GM18909 (cell line): ENCODE measurements around the gene NRG2.

ENCODE experiments used
- ATAC-seq: cut with Tn5 transposase; IDR thresholded peaks from one replicate; pipeline ENCODE4 v1.9.1; 2021; ENCODE audit warnings: mild to moderate bottlenecking; ENCODE audit not compliant: unreplicated experiment, poor library complexity

The NRG2 gene

DNA sequence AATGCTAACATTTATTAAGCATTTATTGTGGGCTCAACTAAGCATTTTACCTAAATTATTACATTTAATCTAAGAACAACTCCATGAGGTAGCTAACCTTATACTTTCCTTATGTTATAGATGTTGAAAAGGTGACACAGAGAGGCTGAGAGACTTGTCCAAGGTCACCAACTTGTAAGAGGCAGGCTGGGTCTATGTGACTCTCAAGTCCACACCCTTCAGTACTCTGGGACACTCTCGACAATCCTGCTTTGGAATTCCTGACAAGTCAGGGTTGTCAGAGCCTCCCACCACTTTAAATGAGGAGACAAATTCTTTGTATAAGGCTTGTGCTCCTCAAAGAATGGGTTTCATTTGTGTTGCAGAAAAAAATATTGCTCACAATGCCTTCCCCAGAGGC, 67.2 kb downstream of the NRG2 start:
- ATAC-seq, result no peak

DNA sequence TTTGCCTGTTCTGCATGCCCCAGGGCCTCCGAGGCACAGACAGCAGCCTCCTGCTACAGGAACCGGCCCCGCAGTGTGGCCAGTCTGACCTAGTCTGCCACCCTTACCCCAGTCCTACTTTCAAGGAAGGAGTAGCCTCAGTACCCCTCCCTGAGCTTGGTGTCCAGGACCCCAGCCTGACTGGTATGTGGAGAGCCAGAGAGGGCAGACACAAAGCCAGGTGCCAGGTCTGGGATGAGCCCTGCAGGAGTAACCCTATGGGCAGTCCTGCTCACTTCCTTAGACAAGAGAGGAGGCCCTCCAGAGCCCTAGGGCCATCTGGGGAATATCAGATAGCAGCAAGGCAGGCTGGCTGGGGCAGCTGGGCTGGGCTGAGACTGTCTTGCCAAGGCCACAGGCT, 67.8 kb downstream of the NRG2 start:
- ATAC-seq, result no peak

DNA sequence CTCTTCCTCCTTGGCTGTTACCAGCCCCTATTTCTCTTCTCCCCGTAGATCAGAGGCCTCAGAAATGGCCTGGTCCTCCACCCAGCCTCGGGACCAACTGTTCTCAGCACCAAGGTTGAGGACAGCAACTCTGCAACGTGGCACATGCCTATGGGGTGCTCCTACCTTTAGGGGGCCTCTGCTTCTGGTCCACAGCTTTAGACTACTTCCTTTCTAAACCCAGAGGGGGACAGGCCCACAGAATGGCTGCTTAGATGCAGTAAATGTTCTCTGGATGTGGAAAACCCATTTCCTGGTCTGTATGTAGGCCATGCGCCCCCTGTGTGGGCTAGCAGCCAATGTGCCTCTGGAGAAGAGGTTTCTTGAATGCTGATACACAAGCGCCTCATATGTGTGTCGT, 68.4 kb downstream of the NRG2 start:
- ATAC-seq, result no peak

DNA sequence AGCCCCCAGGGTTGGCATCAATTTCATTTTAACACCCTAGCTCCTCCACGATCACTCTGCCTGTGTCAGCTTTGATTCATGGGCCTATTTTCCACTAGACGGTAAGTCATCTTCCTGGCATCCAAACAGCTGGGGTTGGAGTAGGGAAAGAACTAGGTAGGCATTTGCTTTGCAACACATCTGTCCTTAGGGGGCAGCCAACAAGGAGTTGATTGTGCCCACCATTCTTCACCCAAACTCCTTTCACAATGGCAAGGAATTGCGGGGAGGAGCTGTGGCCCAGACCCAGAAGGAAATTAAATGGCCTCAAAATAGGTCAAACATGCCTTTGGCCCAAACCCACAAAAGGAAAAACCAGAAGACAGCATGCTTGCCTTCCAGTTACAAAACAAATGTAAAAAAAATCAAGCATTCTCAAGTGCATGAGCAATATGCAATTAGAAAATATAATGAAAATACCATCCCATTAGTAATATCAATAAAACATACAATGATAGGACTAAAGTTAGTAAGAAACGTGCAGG, 71.8 kb downstream of the NRG2 start:
- ATAC-seq, result no peak

DNA sequence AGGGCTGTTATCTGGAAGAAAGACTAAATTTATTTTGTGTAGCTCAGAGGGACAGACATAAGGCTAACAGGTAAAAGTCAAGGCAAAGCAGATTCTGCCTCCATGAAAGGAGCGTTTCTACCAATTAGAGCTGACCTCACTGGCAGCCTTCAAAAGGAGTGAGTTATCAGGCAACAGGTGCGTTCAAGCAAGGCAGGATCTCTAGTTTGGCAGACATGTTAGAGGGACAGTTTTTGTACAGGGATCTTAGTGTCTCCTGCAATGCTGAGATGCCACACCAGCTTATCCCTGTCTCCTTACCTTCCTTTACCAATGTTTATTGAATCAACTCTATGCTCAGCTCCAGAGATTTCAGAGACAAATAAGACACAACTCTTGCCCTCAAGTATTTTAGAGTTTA, 73.8 kb downstream of the NRG2 start:
- no peak for ATAC-seq

DNA sequence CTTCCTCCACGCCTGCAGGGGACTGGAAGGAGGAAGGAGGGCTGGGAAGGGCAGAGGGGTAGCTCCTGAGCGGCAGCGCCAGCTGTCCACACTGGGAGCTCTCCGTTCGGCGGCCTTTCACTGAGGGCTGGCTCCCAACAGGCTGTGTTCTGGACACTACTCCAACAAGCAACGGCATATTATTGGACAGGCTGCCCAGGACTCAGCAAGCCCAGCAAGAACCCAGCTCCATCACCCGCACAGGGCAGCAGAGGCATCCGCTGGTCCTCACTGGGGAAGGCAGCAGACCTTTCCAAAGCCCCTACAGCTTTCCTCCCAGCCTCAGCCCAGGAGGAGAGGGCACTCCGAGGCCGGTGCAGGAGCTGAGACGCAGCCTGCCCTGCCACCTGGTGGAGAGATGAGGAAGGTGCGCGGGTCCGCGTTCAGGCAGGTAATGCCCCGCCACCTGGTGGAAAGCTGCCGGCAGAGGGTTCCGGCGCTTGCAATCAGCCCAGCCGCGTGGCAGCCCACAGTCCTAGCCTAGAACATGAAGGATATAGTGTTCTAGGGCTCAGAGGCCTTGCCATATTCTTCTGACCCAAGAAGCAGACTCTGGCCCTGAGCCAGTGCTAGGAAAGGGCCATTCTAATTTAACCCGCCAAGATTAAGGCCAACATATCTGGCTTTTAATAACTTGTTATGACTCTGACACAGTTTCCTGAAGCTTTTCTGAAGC, 74.4 kb downstream of the NRG2 start:
- ATAC-seq, result peak; percentile 96

DNA sequence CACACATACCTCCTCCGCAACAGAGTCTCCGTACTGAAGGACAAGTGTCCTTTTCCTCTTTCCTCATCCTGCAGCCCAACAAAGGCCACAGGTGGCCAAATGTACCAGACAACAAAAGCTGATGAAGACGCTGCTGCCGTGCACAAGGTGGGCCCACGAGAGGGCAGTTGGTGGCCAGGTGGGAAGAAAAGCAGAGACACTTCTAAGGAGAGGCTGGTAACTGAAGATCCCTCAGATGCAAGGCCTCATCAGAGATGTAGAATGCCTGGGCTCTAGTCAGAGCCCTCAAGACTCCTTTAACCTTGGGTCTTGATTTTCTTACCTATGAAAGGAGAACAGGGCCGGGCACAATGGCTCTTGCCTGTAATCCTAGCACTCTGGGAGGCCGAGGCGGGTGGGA, 75.7 kb downstream of the NRG2 start:
- no peak for ATAC-seq

DNA sequence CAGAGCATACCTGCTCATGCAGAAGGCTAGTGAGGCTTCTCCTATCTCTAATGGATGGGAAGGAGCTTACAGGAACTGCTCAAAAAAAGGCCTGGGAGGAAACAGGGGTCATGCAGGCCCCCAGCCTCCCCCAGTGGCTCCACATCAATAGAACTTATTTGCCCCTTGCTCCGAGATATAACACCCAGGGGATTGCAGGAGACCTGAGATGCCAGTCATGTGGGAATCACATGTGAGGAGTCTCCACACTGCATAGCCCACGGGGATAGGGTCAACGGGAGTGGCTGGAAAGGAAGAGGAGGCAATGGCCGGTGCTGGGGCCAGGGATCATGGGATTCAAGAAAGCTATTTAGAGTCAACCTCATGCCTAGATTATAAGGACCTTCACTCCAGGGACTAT, 76.2 kb downstream of the NRG2 start:
- no peak for ATAC-seq

DNA sequence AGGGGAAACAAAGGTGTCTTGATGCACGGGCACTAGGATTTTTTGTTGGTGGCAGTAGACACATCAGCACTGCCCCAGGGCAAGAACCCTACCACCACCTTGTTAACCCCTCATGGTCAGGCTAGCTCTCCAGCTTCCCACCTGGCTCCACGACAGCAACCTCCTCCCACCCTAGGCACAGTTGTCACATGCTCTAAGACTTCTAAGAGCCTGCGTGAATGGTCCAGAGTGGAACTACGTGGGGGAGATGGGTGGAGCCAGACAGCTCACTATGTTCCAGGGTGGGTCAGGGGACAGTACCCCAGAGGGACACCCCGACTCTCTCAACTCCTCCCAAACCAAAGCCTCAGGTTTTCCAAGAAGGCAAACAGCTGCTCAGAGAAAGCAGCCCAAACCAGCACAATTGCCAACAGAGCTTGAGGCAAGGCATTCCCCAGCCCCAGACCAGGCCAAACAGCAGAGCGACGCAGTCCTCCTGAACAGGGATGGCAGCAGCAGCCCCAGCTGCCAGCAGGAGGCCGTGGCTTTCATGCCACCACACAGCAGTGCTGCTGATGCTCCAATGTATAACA, 78.0 kb downstream of the NRG2 start:
- no peak for ATAC-seq

DNA sequence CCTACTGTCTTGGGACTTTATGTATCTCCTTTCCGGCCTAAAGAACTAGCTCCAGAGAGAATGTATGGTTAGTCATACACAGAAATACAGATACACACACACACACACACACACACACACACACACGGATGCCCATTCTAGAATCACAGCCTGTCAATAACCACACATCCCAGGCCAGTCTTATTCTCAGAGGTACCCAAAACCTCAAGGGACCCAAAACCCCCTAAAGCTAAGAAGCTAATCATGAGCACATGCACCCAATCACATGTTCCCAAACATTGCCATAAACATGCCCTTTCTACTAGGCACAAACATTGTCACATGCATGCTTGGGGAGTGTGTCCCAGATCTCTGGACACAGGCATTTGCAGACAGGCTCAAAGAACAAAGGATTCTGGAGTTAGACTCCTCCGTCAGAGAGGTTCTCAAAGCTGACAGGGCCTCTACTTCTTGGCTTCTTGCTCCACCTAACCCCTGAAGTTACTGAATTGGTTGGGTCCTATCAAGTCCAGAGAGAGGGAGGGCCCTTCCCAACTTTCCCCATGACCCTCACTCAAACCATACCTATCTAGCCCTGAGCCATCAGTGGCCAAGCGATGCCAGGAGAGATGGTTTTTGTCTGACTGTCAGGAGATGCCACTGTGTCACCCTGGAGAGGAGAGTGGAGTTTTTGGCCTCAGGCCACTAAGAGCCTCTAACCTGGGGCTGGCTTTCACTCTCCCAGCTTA, 78.7 kb downstream of the NRG2 start:
- no peak for ATAC-seq

DNA sequence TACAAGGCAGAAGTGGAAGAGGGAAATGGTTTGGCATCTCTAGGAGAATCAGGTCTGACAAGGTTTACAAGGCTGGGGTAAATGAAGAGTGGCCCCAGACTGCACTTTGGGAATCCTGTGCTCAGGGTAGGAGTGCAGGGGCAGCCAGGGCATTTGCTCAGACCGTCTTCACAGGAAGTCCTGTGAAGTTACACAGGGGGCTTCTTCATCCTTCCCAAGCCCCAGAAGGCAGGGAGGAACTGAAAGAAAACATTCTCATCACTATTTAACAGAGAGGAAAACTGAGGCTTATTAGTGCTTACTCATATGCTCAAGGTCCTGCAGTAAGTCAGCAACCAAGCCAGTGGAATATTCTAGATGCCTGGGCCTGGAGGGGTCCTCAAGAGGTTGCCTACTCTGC, 80.7 kb downstream of the NRG2 start:
- no peak for ATAC-seq

DNA sequence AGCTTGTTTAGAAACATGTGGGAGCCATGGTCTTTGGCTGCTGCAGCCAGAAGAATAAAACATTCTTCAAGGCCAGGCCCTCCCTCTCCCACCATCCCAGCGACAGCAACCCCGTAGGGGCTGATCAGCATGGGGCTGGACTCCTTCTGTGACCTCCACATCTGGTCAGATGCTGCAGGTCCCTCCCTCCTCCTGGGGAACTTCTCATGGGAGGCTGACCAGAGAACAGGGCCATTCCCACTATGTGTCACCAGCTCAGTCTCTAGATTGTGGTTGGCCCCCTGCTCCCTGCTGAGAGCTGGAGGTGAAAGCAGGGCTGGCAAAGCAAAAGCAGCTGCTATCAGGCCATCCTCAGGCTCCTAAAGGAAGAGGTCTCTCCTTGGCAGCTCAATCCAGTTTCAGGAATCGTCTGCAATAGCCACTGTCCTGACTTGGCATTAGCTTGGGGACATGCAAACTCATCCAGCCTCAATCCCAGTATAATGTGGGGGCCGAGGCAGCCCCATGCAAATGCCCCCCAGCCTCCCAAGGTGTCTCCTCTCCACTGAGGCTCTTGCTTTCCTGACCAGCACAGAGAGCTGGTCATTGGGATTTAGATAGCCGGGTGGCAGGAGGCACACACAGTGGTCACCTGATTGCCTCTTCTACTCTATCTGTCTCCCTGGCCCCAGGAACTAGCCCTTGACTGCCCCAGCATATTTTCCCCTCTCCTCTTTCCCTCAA, 81.5 kb downstream of the NRG2 start:
- peak; percentile 38 for ATAC-seq

DNA sequence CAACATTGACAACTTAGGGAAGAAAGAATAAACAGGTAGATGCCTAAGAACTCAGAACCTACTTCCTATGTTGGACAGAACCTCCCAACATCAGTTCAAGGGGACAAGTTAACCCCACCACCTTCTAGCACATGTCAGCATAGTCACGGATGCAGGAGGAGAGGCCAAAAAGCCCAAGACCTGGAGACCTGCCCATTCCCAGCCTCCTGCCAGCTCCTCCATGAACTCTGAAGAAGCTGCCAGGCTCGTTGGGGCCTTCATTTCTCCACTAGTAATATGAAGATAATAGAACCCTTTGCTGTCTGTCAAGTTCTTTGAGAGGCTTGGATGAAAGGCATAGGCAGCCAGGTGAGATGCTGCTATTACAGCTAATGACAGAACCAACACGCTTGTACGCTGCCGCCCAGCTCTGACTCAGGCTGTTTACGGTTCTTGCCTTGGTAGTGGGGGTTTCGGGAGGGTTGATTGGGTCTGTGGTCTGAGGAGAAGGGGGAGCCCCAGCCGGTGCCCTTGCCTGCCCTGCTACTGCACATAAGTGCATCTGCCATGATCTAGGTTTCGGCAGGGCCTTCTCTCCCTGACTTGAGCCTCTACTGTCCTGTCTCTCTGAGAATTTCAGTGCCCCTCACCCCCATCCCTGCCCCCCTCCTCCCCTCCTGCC, 82.2 kb downstream of the NRG2 start:
- ATAC-seq, result peak; percentile 89

DNA sequence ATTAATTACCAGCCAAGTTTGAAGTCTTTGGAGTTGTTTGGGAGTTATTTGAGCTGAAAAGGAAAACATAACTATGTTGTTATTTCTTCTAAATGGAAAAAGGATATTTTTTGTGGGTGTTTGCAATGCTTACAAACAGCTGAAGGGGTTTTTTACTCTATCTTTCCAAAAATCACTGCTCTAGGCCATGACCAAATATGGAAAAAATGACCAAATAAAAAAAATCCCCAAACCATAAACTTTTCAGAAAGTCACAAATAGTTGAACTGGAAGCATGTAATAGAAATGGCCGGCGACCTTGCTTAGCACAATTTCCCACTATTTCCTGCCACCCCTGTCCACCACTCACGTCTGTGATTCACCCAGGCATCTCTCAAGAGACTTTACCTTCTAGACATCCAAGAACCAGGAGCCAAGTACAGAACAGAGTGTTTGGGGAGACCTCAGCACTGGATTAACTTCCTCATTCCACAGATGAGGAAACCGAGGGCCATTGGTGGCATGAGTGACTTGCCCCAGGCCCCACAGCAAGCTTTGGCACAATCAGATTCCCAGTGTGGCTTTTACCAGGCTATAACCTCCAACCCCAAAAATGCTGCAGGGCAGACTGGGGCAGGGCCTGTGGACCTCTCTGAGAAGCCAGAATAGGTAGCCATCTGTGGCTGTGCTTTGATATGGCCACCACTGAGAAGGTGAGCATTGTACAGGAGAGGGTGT, 84.5 kb downstream of the NRG2 start:
- no peak for ATAC-seq

DNA sequence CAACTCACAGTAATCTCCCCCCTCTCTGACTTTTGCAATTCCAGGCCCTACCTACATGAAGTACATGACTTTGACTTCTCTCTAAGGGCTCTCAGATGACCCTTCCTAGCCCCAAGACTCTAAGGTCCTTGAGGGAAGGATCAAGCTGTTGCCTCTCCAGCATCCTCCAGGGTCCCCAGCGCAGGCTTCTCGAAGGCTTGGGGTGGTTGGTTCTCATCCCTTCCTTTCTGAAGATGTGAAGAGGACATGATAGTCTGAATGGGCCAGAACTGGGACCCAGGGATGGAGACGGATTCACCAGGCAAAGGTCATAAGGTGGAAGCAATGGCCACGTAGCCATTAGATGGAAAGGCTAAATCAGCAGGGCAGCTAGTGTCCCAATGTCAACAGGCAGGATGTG, 86.8 kb downstream of the NRG2 start:
- no peak for ATAC-seq

DNA sequence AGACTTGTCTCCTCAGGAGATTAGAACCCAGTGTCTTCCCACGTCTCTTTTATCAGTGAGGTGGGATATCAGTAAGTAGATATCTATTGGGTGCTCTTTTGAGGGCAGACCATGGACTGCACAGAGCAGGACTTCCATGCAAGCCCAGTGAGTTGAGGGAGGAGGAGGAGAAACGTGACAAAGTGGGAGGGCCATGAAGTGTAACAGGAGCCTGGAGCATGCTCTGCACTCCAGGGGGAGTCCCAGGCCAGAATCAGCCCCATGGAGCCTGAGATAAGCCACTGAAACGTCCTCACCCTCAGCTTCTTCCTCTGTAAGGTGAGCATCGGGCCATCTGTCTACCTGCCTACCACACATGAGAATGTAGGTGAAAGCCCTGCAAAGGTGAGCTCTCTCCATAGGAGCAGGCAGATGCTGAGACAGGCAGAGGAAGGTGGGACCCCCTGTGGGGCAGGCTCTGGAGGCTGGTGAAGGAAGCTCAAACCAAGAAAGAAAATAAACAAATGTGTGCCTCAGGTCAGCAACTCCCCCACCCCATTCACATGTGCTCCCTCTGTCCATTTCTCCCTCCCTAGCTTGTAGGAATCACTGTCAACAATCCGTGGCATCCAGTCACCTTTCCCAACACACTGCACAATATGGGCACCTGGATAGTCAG, 87.4 kb downstream of the NRG2 start:
- no peak for ATAC-seq

DNA sequence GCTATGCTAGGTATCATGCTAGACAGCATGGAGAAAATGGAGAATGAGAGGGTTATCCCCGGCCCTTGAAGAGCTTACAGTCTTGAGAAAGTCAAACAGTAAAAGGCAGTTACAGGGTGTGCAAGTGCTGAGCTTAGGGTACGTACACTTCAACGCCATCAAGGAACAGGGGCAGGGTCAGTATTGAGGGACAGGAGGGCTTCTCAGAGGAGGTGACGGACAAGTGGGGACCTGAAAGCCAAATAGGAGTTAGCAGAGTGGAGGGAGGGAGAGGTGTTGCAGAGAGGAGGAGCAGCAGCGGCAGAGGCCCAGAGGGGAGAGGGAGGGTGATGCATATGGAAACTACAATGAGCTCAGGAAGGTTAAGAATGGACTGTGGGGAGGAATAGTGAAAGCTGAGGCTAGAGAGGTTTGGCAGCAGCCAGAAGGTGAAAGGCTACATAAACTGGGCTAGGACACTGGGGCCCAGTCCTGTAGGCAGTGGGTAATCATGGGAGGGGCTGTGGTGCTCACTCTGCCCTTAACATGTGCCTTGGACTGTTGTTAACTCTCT, 88.0 kb downstream of the NRG2 start:
- peak; percentile 53 for ATAC-seq

DNA sequence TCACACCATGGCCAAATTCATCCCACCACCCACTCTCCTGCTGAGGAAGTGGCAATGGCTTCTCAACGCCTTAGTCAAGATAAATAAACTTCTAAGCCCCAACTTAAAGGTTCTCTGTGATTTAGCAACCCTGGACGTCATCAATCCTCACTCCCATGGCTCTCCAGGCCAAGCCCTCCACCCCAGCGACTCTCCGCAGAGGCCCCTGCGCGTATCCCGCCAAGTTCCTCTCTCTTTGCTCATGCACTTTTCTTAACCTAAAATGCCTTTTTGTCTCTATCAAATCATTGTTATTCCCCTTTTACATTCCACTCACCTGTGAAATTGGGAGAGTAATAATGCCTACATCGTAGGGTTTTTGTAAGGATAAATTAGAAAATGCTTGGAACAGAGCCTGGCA, 88.6 kb downstream of the NRG2 start:
- ATAC-seq, result no peak

DNA sequence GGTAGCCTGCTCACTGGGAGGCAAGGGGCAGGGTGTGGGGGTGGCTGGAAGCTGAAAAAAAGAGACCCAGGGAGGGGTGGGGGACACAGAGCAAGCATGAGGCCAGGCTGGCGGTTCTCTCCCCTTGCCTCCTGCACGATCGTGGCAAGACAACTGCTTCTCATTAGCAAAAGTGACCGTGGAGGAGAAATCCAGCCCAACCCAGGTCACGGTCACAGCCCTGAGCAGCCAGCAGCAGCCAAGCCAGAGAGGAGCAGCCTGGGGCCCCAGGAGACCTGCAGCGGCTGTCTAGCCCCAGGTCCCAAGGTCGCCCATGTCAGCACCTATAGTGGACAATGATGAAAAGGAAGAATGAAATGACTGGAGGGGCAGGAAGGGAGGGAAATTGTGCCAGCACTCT, 89.1 kb downstream of the NRG2 start:
- ATAC-seq, result no peak
